ENCODE results near the gene LIX1. TPM values are rescaled to one million over a fixed set of nuclear protein-coding genes. Genes with fewer than 3 reads are reported as not detected.

Gene LIX1
- total and polyA plus RNA-seq, 12 donors, result 0.01 TPM; not detected in 11

DNA sequence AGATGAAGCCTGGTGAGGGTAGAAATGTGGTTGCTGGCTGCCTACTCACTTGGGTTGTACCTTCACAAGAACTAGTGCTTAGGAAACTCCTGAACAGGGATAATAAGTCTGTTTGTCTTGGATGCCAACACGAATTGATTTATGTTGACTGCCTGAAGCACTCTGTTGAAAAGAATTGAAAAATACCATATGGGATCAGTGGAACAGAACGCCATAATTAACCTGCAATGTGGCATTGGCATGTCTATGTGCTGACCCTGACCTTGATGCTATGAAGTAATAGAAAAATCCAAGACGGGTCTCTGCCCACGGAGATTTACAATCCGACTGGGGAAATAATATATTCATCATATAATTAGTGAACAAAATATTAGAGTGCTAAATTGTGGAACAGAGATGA is 10.5 kb downstream of the LIX1 start:
- H3K9me3 ChIP-seq, result no peaks in the 10 kb centered on the region
- peaks cover 0 to 25% (median 8%) of the 10 kb centered on the region in 9 donors for H3K4me1 ChIP-seq
- ATAC-seq, result no peak
- no peaks in the 10 kb centered on the region for H3K27me3 ChIP-seq
- no peak for DNase-seq
- intact Hi-C loops (cut with DNase I), result loop anchor here in 2 of 10 donors (10.0 kb wide), 2 partner anchors 87 to 127 kb away; no protein-coding TSS in a partner anchor
- TF ChIP-seq, protein P1, sequence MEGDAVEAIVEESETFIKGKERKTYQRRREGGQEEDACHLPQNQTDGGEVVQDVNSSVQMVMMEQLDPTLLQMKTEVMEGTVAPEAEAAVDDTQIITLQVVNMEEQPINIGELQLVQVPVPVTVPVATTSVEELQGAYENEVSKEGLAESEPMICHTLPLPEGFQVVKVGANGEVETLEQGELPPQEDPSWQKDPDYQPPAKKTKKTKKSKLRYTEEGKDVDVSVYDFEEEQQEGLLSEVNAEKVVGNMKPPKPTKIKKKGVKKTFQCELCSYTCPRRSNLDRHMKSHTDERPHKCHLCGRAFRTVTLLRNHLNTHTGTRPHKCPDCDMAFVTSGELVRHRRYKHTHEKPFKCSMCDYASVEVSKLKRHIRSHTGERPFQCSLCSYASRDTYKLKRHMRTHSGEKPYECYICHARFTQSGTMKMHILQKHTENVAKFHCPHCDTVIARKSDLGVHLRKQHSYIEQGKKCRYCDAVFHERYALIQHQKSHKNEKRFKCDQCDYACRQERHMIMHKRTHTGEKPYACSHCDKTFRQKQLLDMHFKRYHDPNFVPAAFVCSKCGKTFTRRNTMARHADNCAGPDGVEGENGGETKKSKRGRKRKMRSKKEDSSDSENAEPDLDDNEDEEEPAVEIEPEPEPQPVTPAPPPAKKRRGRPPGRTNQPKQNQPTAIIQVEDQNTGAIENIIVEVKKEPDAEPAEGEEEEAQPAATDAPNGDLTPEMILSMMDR (IDR thresholded peaks at IDR 0.05), result no peak
- H3K4me3 ChIP-seq, result no peak overlapping the region
- no peaks in the 10 kb centered on the region for H3K36me3 ChIP-seq
- H3K27ac ChIP-seq, result no peak overlapping the region
- WGBS, 2 donors, result 71 to 79% methylated on average over 5 of the region's 5 CpGs

DNA sequence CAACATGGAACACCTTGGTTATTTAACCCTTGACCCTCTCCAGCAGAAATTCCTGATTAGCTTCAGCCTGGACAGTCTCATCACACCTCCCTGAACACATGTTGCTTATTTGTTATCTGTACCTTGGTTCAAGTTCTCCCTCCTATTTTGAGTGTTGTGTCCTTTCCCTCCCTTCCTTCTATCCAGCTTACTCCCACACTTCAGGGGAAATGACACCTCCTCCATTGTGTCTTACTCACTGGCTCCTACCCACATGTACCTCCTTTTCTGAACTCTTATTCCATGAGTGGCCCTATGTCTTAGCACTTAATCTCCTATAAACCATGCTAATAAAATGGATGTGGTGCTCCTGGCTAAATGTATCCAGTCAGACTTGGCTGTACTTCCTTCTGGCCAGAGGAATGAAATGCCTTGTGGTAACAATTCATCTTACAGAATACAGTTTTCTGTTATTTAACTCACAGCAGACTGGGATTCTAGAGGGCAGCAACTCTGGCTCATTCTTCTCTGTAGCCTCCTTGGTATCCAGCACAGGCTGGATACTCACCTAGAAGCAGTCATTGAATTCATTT is 11.2 kb downstream of the LIX1 start:
- TF ChIP-seq, protein P1 (IDR thresholded peaks at IDR 0.05), result no peak
- DNase-seq (no peak), ATAC-seq (no peak)
- H3K27ac ChIP-seq, result no peak overlapping the region
- H3K9me3 ChIP-seq, result no peaks in the 10 kb centered on the region
- no peaks in the 10 kb centered on the region for H3K27me3 ChIP-seq
- no peak overlapping the region for H3K4me3 ChIP-seq
- intact Hi-C loops (cut with DNase I), result loop anchor here in 2 of 10 donors (10.0 kb wide), 2 partner anchors 86 to 126 kb away; no protein-coding TSS in a partner anchor
- H3K36me3 ChIP-seq, result no peaks in the 10 kb centered on the region
- peaks cover 0 to 25% (median 8%) of the 10 kb centered on the region in 9 donors for H3K4me1 ChIP-seq

GRCh38 chr5:97127727-97128126 is 14.7 kb downstream of the LIX1 start:
- Histone ChIP-seq H3K27ac (peak overlapping the region in 6 of 10 donors; percentile 20 to 67 (median 51)), H3K4me1 (peaks cover 0 to 29% (median 8%) of the 10 kb centered on the region in 9 donors), H3K4me3 (no peak overlapping the region), H3K9me3 (no peaks in the 10 kb centered on the region), H3K27me3 (no peaks in the 10 kb centered on the region), H3K36me3 (no peaks in the 10 kb centered on the region)
- WGBS, 2 donors, result 71 to 81% methylated on average over 1 of the region's 1 CpG
- intact Hi-C loops (cut with DNase I), result no loop called here
- DNase-seq, result no peak
- TF ChIP-seq, protein P1 (IDR thresholded peaks at IDR 0.05), result no peak
- peak in 6 of 8 donors; percentile 47 to 86 (median 72) for ATAC-seq

GRCh38 chr5:97125125-97125683 is 17.2 kb downstream of the LIX1 start:
- TF ChIP-seq, protein P1 (IDR thresholded peaks at IDR 0.05), result no peak
- intact Hi-C loops (cut with DNase I), result no loop called here
- Histone ChIP-seq H3K36me3 (no peaks in the 10 kb centered on the region), H3K9me3 (no peaks in the 10 kb centered on the region), H3K27ac (no peak overlapping the region), H3K27me3 (no peaks in the 10 kb centered on the region), H3K4me1 (peaks cover 0 to 22% (median 8%) of the 10 kb centered on the region in 9 donors), H3K4me3 (no peak overlapping the region)
- 82 to 84% methylated on average over 3 of the region's 3 CpGs for WGBS, 2 donors
- no peak for ATAC-seq
- DNase-seq, result no peak
